Muscle of leg (tissue), 9 donors: ENCODE data around the gene SLC20A1. TPM values are rescaled to one million over a fixed set of nuclear protein-coding genes. Genes with fewer than 3 reads are reported as not detected.

ENCODE experiments used
- polyA plus RNA-seq, 8 donors: library from polyadenylated mRNA; unstranded; fragments of 120-200 nt; gene quantifications; one replicate each; pipeline versions ENCODE4 v1.2.1 to v1.2.3, GENCODE V29; 2013; ENCODE audit warnings: inconsistent platforms in 1 of 8, low replicate concordance in 1 of 8; ENCODE audit not compliant: insufficient read length in 8 of 8, insufficient read depth in 1 of 8
- total RNA-seq: library from RNA; stranded (reverse); fragments of 120-200 nt; gene quantifications from one replicate; pipeline ENCODE4 v1.2.4, GENCODE V29; 2013

Gene SLC20A1
- total and polyA plus RNA-seq, 9 donors, result 17.6 to 27.6 (median 21.5) TPM

Other genes starting within 250 kb of the SLC20A1 start
- gene RGPD8, start 212.3 kb upstream of the SLC20A1 start, total RNA-seq, result 10.2 TPM
- 1 to 10 TPM in 7 of 8 donors, under 1 TPM in 1; 0.72 to 3.0 (median 1.8) TPM for gene RGPD8, start 212.3 kb upstream of the SLC20A1 start, polyA plus RNA-seq
- 36.3 TPM for gene TTL, start 163.8 kb upstream of the SLC20A1 start, total RNA-seq
- gene TTL, start 163.8 kb upstream of the SLC20A1 start, polyA plus RNA-seq, result 10 to 100 TPM; 28.8 to 43.5 (median 38.7) TPM
- 13.4 TPM for gene POLR1B, start 103.5 kb upstream of the SLC20A1 start, total RNA-seq
- gene POLR1B, start 103.5 kb upstream of the SLC20A1 start, polyA plus RNA-seq, result 10 to 100 TPM; 10.8 to 18.7 (median 13.6) TPM
- 20.1 TPM for gene CHCHD5, start 61.3 kb upstream of the SLC20A1 start, total RNA-seq
- 10 to 100 TPM; 26.2 to 37.1 (median 31.0) TPM for gene CHCHD5, start 61.3 kb upstream of the SLC20A1 start, polyA plus RNA-seq
- gene NT5DC4, start 75.1 kb downstream of the SLC20A1 start, total RNA-seq, result not detected
- under 1 TPM in 2 of 8 donors, not detected in 6; 0.08 to 0.11 TPM for gene NT5DC4, start 75.1 kb downstream of the SLC20A1 start, polyA plus RNA-seq
- gene CKAP2L, start 118.7 kb downstream of the SLC20A1 start, total RNA-seq, result 5.5 TPM
- gene CKAP2L, start 118.7 kb downstream of the SLC20A1 start, polyA plus RNA-seq, result 10 to 100 TPM in 3 of 8 donors, 1 to 10 TPM in 5; 6.6 to 17.9 (median 9.8) TPM
- not detected for gene IL1A, start 138.6 kb downstream of the SLC20A1 start, total RNA-seq
- gene IL1A, start 138.6 kb downstream of the SLC20A1 start, polyA plus RNA-seq, result under 1 TPM in 2 of 8 donors, not detected in 6; 0.09 to 0.12 TPM
- gene IL1B, start 190.8 kb downstream of the SLC20A1 start, total RNA-seq, result 0.18 TPM
- 1 to 10 TPM in 2 of 8 donors, under 1 TPM in 5, not detected in 1; 0.18 to 6.1 (median 0.69) TPM for gene IL1B, start 190.8 kb downstream of the SLC20A1 start, polyA plus RNA-seq